ENCODE results near the gene CNTRL.

CNTRL gene

GRCh38 chr9:121204121-121204520 lies 129.4 kb downstream of the CNTRL start:
- DNase-seq, result no peak

- DNase-seq, result no peak
Observed at GRCh38 chr9:121204611-121205010, 129.9 kb downstream of the CNTRL start.

GRCh38 chr9:121206516-121207370 lies 132.0 kb downstream of the CNTRL start:
- DNase-seq, result no peak

GRCh38 chr9:121207371-121207940 lies 132.7 kb downstream of the CNTRL start:
- DNase-seq, result no peak

GRCh38 chr9:121210536-121210935 lies 135.8 kb downstream of the CNTRL start:
- DNase-seq, result no peak

- DNase-seq, result peak; percentile 61
Observed at GRCh38 chr9:121213136-121213806, 138.5 kb downstream of the CNTRL start.

GRCh38 chr9:121214005-121214404 lies 139.2 kb downstream of the CNTRL start:
- no peak for DNase-seq

GRCh38 chr9:121216271-121216805 lies 141.6 kb downstream of the CNTRL start:
- DNase-seq, result no peak

- no peak for DNase-seq
Observed at GRCh38 chr9:121217609-121218292, 143.0 kb downstream of the CNTRL start.

- no peak for DNase-seq
Observed at GRCh38 chr9:121218357-121219027, 143.7 kb downstream of the CNTRL start.

- DNase-seq, result no peak
Observed at GRCh38 chr9:121219530-121219929, 144.8 kb downstream of the CNTRL start.

- no peak for DNase-seq
Observed at GRCh38 chr9:121220996-121221663, 146.4 kb downstream of the CNTRL start.

- no peak for DNase-seq
Observed at GRCh38 chr9:121221664-121222055, 146.9 kb downstream of the CNTRL start.

- no peak for DNase-seq
Observed at GRCh38 chr9:121222524-121223171, 147.9 kb downstream of the CNTRL start.

GRCh38 chr9:121225240-121225639 lies 150.5 kb downstream of the CNTRL start:
- DNase-seq, result no peak

- DNase-seq, result no peak
Observed at GRCh38 chr9:121226175-121226574, 151.4 kb downstream of the CNTRL start.
